Measurements from ENCODE around the gene LRP5.
A peak's percentile ranks its signal among the peaks of the same experiment; 100 is the strongest.

The LRP5 gene

DNA sequence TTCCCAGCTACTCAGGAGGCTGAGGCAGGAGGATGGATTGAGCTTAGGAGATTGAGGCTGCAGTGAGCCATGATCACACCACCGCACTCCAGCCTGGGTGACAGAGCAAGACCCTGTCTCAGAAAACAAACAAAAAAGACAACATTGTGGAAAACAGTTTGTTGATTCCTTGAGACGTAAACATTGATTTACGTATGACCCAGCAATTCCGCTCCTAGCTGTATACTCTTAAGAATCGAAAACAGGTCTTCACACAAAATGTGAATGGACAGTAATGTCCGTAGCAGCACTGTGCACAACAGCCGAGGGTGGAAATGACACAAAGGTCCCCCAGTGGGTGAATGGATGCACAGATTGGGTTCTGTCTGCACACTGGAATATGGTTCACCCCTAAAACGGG is 49.3 kb downstream of the LRP5 start:
- intact Hi-C loops (cut with DNase I), result no loop called here
- no peak for DNase-seq

DNA sequence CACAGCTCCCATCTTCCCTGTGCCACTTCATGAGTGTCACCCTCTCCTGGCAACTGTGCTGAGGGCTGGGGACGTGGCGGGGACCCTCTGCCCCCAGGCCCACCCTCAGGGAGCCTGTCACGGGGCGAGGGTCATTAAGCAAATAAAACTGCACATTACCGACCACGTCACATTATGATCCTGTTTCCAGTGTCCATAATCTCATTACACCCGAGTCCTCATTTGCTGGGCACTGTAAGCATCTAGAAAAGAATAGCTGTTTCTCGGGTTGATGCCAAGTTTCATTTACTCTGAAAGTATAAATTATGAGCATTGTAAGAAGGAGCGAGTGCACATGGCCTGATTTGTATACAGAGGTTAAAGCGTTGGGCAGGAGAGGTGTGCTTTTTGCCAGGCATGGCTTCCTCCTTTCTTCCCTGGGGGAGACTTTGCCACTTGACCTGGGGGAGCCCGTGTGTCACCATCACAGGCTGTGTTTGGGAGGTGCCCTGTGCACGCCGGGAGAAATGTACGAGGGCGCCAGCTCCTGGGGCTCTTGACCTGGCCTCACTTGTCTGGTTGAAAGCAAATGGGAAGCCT is 50.5 kb downstream of the LRP5 start:
- intact Hi-C loops (cut with DNase I), result no loop called here
- DNase-seq, result no peak

DNA sequence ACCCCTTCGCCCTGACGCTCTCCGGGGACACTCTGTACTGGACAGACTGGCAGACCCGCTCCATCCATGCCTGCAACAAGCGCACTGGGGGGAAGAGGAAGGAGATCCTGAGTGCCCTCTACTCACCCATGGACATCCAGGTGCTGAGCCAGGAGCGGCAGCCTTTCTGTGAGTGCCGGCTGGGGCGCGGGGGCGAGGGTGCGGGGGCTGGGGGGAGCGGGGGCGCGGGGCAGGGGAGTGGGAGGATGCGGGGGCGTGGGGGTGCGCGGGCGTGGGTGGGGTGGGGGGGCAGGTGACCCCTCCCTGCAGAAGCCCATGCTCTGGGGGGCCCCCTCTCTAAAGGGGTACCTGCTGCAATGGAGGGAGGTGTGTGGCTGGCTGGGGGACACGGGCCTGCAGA is 51.4 kb downstream of the LRP5 start:
- no peak for DNase-seq
- intact Hi-C loops (cut with DNase I), result no loop called here

DNA sequence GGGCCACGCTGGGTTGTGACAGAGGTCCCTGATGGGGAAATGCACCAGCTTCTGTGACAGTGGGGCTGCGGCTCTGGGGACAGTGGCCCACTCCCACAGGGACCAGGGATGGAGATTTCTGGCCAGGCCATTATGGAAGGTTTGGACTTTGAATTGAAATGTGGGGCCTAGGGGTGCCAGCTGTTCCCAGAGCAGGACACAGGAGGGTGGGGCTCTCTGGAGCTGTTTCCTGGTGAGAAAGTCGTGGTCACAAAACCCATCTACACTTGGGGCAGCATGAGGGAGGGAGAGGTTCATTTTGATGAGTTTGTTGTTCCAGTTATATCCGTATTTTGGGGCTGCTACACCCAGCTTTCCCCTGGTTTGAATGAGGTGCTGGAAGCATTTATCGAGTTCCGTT is 52.2 kb downstream of the LRP5 start:
- intact Hi-C loops (cut with DNase I), result no loop called here
- DNase-seq, result no peak

DNA sequence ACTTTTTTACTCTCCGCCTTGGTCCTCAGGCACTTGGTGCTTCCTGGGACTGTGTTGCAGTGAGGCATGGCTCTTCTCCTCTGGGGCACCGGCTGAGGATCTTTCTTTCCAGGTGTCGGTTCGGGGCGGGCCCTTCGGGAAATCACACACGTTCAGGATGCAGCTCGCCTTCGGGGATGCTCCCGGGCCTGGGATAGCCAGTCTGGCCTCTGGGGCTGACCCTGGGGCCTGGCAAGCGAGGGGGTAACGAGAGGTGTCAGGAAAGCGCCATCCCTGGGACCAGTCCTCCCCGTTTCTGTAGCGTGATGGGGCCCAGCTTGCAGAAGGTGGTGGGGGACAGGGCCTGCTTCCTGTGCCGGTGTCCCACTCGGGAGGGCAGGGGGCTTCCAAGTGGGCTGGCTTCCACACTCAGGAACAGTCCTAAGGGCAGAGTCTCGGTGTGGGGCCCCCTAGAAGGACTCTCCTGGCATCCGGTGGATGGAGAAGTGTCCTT is 53.6 kb downstream of the LRP5 start:
- no peak for DNase-seq
- intact Hi-C loops (cut with DNase I), result no loop called here

DNA sequence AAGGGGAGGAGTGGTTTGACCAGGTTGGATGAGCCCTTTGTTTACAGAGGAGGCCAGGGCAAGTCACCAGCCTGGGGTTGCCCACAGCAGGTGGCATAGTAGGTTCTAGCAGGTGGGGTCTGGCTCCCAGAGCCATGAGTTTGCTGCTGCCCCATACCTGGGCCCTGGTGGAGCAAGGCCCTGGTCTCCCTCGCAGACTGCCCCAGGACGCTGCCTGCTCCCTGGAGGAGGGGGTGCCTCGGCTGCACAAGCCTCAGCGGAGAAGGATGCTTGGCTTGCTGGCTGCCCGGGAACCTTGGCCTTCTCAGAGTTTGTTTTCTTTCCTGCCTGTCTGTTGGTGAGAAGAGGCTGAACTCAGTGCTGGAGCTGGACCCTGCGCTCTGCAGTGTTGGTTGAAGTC is 54.9 kb downstream of the LRP5 start:
- intact Hi-C loops (cut with DNase I), result no loop called here
- no peak for DNase-seq

DNA sequence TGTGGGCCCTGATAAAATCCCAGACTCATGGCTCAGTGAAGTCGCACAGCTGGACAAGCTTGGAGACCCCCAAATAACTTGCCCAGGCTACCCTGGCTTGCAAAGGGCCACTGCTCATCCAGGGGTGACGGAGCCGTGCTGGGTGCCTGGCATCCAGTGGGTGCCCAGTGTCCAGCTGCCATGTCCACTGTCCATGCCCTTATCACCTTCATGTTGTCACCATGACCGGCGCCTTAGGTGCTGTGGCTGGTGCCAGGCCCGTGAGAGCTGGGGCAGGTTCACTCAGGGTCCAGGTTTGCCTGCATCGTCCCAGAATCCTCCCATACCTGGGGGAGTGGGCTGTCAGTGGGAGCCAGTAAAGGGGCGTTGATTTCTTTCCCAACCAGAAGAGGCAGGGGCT is 57.4 kb downstream of the LRP5 start:
- intact Hi-C loops (cut with DNase I), result loop anchor here (10.0 kb wide), 1 partner anchor 155 kb away; the partner anchor contains the start of gene KMT5B
- DNase-seq, result no peak

DNA sequence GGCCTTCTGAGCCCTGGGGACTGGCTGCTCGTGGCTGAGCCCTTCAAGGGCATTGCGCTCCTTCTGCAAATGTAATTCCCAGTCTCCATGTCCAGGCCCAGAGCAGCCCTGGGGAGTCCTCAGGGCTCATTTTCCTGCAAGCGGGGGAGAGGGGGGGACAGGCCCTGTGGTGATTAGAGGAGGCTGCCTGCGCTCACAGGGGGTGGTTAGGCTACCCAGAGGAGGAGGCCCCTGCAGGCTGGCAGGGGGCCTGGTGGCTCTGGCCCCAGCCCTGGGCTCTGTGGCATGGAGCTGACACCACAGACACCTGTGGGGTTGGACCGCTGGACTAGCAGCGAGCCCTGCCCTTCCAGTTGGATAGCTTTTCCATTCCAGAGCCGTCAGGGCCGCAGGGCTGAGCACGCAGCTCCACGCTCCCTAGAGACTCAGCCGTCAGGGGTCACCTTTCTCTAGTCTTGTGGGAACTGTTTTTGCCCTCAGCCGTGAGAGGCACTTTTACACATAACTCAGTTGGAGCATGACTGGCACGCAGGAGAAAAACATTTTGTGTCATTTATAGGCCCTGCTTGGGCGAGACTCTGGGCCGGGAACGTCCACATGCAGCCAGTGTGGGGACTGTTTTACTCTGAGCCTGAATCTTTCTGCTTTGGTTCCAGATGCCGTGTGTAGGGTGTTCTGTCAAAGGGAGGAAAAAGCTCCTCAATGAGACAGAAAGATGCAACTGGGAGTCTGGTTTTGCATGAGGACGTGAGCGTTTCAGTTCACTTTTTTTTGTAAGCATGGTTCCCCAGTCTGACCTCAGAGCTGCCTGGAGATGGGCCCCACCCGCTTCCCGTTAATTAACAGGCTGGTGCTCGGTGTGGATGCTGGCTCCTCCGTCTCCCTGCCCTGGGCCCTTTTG is 58.1 kb downstream of the LRP5 start:
- no peak for DNase-seq
- intact Hi-C loops (cut with DNase I), result loop anchor here (10.0 kb wide), 1 partner anchor 156 kb away; the partner anchor contains the start of gene KMT5B

DNA sequence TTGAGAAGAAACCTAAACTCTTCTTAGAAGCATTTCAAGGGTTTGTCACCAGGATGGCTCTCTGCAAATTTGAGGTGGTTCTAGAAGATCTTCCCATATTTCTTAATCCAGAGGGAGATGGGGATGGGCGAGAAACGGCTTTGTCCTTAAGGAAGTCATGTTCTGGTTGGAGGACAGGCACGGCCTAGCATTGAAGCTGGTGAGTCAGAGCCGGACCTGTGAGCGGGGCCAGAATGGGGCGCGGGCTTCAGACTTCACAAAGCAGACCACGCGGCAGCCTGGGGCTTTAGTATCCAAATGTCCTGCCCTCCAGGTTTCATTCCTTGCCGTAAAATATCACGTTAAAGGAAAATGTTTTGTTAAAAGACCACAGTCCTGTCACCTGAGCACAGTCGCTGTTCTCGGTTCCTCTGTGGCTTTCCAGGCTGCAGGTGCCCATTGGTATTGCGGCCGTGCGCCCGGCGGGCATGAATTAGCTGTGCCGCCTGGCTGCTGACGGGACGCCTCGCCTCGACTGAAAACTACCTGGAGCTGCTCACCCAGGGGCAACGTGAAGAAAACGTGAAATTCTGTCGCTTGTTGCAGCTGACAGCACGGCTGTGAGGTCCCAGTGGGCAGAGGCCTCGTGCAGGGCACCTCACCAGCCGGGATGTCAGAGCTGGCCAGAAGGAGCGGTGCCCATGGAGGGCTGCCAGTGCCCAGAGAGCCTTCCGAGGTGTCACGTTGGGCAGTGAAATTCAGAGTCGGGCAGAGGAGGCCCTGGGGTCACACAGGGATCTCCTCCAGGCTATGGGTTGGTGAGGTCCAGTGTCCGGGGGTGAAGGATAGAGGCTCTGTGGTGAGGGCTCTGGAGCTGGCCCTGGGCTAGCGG is 59.0 kb downstream of the LRP5 start:
- intact Hi-C loops (cut with DNase I), result loop anchor here (10.0 kb wide), 1 partner anchor 157 kb away; the partner anchor contains the start of gene KMT5B
- DNase-seq, result no peak

DNA sequence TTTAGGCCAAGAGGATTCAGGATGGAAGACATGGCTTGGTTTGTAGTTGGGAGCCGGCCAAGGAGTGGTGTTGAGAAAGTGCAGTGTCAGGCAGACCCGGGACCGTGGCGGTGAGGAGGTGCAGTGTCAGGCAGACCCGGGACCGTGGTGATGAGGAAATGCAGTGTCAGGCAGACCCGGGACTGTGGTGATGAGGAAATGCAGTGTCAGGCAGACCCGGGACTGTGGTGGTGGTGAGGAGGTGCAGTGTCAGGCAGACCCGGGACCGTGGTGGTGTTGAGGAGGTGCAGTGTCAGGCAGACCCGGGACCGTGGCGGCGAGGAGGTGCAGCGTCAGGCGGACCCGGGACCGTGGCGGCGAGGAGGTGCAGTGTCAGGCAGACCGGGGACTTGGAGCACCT is 59.7 kb downstream of the LRP5 start:
- peak in 1 of 10 donors; percentile 89 for DNase-seq
- intact Hi-C loops (cut with DNase I), result loop anchor here (10.0 kb wide), 1 partner anchor 157 kb away; the partner anchor contains the start of gene KMT5B

DNA sequence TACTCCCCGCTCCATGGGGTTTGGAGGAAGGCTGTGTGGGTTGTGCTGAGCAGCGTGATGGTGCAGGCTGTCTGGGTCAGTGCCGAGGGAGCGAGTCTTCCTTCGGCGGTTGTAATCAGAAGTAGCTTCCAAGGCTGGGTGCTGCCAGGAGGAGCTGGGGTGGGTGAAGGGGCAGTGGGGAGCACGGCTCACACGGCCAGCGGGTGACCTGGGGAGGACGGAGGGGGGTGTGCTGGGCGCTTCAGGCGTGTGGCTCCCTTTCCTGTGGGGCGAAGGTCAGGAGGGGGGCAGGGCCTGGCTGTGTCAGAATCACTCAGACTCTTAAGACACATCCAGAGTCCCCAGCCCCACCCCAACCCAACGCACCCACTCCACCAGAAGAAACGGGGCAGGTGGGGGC is 60.2 kb downstream of the LRP5 start:
- no peak for DNase-seq
- intact Hi-C loops (cut with DNase I), result loop anchor here (10.0 kb wide), 1 partner anchor 158 kb away; the partner anchor contains the start of gene KMT5B

DNA sequence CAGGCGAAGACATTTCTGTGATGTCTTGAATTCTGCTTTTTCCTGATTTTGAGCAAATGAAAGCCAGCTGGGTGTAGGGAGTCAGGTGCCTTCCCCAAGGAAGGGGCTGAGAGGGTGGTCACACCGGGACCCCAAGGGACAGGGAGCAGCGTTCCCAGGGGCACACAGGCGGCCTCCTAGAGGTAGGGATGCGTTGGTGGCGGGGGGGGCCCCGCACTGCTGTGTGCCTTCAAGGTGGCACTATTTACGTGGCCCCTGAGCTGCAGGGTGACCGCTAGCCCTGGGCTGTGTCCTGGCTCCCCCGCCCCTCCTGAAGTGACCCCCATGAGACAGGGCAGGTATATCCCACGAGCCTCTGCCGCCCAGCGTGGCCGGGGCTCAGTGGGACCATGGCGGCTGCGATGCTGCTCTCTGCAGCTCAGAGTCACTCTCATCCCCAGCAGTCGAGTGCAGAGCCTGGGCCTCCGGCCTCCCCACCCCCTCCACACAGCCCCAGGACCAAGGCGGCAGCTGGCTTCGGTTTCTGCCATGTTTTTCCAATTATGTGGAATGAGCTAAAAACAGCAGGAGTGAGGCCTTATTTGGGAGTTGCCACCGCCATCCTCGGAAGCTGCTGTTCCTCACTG is 60.9 kb downstream of the LRP5 start:
- intact Hi-C loops (cut with DNase I), result loop anchor here (10.0 kb wide), 1 partner anchor 159 kb away; the partner anchor contains the start of gene KMT5B
- DNase-seq, result peak in 2 of 10 donors; percentile 21 to 30

DNA sequence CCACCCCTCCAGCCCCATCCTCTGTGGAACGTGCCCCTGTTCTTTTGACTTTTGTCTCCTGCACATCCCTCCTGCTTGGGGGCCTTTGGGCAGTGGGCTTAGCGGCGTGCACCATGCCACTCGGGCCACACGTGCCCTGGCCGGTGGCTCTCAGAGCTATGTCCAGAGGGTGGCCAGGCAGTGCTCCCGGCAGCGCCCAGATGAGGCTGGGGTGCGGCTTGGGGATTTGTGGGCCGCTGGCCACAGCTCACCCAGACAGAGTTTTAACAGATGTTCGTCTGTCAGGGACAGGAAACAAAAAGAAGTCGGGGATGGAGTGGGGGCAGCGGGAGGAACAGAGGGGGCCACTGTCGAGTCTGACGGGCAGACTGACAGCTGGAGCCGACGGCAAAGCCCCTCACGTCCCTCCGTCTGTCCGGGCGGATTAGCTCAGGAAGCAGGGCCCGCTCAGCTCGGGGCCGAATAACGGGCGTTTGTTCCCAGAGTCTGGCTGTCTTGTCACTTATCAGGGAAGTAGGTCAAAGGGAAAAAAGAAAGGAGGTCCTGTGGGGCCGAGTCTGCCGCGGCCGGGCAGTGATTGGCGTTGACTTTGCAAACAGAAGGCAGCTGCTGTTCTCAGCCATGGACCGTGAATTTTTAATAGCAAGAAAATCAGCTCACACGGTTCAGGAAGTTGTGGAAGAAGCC is 61.6 kb downstream of the LRP5 start:
- peak; percentile 21 to 93 (median 47) for DNase-seq
- intact Hi-C loops (cut with DNase I), result loop anchor here (10.0 kb wide), 1 partner anchor 159 kb away; the partner anchor contains the start of gene KMT5B

DNA sequence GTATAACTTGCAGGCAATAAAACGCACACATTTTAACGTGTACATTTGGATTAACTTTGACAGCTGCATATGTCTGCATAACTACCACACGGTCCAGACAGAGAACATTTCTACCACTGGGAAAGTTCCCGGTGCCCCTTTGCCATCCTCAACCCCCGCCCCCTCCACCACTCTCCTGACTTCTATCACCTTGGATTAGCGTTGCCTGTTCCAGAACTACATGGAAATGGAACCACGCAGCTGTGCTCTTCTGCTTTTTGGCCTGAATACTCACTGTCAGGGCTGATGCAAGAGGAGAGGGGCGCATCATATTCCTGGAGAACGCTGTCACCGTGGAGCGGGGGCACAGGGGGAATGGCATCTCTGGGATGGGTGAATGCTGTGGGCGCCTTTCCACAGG is 62.1 kb downstream of the LRP5 start:
- intact Hi-C loops (cut with DNase I), result loop anchor here (10.0 kb wide), 1 partner anchor 160 kb away; the partner anchor contains the start of gene KMT5B
- no peak for DNase-seq

DNA sequence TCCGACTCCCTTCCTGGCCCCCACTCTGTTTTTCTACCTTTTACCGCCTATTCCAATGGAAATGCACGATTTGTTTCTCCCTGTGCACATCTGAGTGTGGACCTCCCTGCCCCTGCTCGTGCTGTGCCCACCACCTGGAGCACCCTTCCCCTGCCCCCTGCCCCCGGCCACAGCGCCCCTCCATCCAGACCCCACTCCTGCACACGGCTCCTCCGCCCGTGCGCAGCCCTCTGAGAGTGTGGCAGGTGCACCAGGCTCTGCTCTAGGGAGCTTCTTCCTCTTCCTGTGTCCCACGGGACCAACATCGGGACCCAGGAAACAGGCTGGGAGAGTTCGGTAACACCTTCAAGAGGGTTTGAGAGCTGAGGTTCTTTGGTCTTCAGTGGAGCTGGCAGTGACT is 62.9 kb downstream of the LRP5 start:
- intact Hi-C loops (cut with DNase I), result loop anchor here (10.0 kb wide), 1 partner anchor 161 kb away; the partner anchor contains the start of gene KMT5B
- no peak for DNase-seq

DNA sequence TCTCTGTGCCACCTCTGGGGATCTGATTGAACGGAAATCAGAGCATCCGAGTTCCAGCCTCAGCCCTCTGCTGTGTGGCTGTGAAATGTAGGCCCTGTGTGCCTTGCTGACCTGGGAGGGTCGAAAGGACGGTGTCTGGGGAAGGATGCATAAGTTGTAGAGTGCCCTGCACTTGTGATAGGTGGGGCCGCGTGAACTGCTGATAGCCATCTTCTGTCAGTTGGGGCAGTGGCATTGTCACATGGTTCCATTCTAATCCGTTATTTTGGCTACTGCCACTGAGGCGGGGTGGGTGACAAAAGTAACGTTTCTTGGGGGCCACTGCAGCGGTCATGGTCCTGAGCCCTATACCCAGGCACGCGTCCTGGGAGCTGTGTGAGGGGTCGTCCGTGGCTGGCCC is 63.4 kb downstream of the LRP5 start:
- intact Hi-C loops (cut with DNase I), result loop anchor here (10.0 kb wide), 1 partner anchor 161 kb away; the partner anchor contains the start of gene KMT5B
- no peak for DNase-seq

DNA sequence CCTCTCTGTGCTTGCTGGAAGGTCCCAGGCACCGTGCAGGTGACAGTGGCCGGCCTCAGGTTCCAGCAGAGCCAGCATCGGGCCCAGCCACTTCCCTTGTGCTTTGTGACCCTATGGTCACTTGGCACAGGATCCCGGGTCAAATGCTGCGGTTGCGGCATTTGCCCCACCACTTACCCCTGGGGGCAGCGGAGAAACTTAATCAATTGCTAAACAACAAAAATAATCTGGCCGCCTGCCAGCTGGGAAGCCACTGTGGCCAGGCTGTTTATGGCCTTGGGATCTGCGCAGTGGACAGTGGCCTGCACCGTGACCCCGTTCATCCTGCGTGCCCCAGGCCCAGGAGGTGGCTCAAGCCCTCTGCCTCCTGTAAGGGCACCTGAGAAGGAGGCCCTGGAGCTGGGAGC is 65.0 kb downstream of the LRP5 start:
- intact Hi-C loops (cut with DNase I), result loop anchor here (10.0 kb wide), 1 partner anchor 163 kb away; the partner anchor contains the start of gene KMT5B
- DNase-seq, result no peak

DNA sequence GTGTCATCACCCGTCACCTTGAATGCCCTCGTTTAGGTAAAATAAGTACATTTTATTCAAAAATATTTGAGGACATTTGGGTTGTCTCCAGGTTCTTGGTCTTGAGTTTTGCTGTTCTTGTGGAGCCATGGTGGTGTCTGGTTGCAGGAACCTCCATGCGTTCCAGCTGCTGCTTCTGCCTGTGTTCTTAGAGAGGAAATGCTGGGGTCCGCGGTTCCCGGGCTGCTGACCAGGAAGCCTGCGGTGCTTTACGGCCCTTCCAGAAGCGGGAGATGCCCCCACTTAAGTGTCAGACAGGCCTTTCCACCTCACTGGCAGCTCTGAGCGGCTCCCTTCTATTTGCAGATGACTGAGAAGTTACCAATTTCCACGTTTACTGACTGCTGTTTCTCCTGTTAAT is 66.8 kb downstream of the LRP5 start:
- intact Hi-C loops (cut with DNase I), result loop anchor here (10.0 kb wide), 1 partner anchor 164 kb away; the partner anchor contains the start of gene KMT5B
- no peak for DNase-seq

Data from posterior cingulate gyrus (tissue), 11 donors.